Stimulated activated CD4-positive, alpha-beta T cell treated with anti-CD3 and anti-CD28 coated beads, TNF-alpha, amount 100 ng/mL, for 24 hours (primary cell): ENCODE data around the gene SIK1.
"Not testable (repeated sequence)": the region's sequence is repeated elsewhere in the genome, so short reads cannot be mapped to it uniquely, and the experiment has no call there.

ENCODE experiments used
- DNase-seq, 3 experiments: peaks; one replicate each; pipeline ENCODE4 v3.0.0-alpha.2; 2020; ENCODE audit warnings: low read depth in 3 of 3

The SIK1 gene

DNA sequence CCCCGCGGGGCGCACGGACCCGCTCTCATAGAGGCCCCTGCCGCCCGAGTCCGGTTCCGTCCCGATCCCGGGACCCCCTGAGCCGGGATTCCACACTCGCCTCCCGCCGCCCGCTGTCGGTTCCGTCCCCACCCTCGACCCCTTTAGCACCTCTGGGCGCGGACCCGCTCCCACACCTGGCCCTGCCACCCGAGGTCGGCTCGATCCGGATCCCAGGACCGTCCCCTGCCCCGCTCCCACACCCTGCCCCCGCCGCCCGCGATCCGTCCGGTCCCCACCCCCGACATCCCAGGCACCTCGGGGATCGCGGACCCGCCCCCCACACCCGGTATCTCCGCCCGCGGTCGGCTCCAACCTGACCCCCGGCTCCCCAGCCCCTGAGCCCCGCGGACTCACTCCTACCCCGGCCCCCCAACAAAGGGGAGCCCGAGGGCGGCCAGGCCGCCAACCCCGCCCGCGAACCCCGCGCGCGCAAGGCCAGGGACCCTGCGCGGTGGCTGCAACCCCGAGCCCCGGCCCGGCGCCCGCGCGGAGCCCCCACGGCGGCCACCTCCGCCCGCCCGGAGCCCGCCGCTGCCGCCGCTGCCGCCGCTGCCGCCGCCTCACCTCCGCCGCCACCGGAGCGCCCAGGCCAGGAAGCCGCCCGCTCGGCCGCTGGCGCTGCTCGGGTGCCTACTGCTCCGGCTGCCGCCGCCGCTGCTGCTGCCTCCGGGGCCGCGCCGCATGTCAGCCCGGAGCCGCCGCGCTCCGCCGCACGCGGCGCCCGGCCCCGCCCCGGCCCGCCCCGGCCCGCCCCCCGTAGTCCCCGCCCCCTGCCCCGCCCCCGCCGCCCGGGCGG, at the start of gene SIK1:
Gene SIK1 (minus strand): TSS at position 728 of the 838 bp plus-strand sequence. CDS start 953 bp downstream, outside the sequence.
- not testable (repeated sequence) for DNase-seq

DNA sequence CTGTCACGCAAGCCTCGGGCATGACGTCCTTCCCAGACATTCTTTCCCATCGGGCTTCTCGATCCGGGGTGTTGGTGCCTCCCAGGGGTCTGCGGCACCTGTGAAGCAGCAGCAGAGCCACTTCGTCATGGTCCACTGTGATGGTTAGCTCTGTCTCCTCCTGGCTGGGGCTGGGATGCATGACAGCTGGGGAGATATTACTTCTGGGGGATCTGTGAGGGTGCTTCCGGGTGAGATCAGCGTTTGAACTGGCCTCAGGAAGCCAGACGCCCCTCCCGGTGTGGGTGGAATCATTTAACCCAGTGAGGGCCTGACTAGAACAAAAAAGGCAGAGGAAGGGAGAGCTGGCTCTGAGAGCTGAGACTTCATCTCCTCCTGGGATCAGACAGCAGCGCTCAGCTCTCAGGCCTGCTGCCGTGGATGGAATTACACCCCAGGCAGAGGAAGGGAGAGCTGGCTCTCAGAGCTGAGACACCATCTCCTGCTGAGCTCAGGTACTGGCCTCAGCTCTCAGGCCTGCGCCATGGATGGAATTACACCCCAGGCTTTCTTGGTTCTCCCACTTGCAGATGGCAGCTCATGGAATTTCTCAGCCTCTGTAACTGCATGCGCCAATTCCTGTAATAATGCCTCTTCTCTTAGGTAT, 44.8 kb upstream of the SIK1 start:
- DNase-seq = not testable (repeated sequence)

DNA sequence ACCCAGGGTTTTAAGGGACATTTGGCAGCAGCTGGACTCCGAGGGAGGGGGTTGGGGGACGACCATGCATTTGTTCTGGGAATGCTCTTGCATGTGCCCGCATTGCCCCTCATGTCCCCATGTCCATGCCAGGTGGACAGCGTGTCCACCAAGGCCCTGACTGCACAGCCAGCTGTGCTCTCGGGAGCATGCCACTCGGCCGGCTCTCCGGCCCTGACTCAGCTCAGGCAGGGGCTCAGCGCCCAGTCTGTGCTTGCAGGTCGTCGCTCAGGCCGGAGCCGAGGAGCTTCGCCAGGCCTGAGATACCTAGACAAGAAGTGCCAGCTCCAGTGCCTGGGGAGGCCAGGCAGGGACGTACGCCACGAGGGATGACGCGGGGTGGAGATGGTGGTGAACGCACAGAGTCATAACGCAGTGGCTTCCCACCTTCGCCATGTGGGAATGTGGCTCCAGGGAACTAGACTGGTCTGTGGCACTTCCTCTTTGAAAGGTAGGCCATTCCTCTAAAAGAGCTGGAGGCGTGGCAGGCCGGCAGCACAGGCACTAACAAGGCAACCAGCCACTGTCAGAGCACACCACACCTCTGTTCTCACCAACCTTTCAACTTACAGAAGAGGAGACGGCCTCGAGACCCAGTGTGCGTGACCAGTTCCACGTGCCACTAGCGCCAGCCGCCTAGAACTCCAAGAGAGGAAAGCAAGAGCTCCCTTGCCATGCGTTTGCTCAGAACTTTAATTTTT, 43.0 kb upstream of the SIK1 start:
- DNase-seq = not testable (repeated sequence)

DNA sequence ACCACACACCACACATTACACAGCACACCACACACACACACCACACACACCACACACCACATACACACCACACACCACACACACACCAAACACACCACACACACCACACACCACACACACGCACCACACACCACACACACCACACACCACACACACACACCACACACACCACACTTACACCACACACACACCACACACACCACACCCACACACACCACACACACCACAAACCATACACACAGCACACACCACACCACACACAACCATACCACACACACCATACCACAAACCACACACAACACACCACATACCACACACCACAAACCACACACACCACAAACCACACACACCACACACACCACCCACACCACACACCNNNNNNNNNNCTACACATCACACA, 40.9 kb upstream of the SIK1 start:
- no peak for DNase-seq

DNA sequence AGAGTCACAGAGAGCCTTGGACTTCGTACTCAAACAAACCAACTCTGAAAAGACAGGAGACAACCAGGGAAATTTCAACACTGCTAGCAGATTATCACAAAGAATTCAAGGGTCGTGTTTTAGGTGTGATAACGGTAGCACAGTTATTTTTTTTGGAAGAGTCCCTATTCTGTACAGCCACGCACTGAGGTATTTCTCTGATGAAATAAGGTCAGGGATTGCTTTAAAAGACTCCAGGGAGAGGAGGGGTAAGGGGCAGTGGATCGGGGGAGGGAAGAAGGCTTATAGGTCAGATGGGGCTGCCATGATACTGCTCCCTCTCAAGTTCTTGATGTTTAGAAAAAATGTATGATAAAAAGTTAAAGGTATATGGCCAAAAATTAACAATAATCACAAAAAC, 38.2 kb upstream of the SIK1 start:
- DNase-seq = not testable (repeated sequence)

DNA sequence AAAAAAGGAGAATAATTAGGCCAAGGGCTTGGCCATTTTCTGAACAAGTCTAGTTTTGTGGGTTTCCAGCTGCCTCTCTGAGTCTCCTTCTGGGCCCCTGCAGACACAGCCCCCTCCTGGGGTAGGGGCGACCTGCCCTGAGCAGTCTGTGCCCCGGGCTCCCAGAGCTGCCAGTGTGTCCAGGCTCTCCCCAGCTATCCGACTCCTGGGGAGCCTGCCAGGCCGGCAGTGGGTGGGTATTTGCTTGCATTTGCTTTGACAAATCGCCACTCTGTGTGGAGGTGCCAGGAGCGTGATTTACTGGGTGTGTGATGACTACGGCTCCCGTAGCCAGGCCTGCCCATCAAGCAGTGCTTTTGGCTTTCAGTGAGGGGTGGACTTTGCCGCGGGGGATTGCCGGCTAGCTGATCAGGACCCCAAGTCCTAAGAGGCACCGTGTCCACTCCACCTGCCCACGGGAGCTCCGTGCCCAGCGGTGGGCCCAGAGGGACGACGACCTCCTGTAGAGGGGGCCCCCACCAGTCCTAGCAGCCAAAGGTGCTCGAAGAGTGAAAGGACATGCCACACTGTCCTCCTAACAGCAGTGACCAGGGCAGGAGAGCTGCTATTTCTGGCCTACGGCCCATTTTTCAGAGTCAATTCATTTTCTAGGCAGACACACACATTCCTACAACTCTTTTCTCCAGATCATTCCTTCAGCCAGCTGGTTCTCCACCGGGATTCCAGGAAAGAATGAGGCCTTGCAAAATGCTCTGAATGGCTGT, 36.7 kb upstream of the SIK1 start:
- not testable (repeated sequence) for DNase-seq

DNA sequence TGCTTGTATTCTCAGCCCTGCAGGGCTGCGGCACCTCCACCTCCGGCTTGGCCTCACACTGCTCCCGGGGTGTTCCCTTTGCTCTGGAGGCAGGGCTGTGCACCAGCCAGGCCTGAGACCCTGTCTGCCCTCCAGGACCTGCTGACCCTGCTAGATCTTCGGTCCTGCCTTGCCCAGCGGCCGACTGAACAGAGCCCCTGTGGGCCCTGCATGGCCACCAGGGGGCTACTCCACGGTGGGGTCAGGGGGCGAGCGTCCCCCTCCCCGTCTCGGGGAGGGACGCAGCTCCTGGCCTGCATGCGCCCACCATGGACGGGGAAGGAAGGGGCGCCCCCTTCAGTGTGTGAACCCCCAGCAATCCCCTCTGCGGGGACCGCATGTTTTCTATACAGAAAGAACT, 36.0 kb upstream of the SIK1 start:
- DNase-seq = not testable (repeated sequence)

DNA sequence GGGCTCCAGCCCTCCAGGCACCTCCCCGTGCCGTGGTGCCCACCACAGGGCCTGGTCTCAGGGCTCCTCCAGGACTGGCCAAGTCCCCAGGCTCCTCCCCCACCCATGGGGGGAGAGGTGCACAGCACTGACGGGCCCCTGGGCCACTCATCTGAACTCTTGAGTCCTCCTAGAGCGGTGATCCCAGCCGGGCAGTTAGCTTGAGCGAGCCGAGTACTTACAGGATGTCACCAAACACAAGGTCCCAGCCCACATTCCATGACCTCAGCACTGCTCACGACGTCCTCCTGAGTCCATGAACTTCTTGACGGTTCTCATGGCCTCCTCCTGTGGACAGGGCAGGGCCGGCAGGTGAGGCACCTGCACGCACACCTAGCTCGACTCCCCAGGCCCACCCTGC, 33.5 kb upstream of the SIK1 start:
- not testable (repeated sequence) for DNase-seq

DNA sequence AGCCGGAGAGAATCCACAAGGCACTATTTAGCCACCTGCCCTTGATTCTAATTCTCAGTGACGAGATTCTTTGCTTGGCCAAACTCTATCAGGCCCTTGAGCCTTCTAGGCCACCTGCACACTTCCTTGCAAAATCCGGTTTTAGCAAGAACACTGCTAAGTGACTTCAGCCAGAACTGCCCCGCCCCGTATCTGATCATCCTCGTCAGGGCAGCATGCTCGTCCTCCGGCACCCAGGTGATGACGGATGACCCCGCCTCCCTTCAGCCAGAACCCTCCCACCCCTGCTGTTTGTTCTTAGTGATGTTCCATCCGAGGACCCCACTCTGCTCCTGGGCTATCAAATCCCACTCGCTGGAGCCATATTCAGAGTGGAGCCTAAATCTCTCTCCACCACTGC, 32.1 kb upstream of the SIK1 start:
- DNase-seq = not testable (repeated sequence)

DNA sequence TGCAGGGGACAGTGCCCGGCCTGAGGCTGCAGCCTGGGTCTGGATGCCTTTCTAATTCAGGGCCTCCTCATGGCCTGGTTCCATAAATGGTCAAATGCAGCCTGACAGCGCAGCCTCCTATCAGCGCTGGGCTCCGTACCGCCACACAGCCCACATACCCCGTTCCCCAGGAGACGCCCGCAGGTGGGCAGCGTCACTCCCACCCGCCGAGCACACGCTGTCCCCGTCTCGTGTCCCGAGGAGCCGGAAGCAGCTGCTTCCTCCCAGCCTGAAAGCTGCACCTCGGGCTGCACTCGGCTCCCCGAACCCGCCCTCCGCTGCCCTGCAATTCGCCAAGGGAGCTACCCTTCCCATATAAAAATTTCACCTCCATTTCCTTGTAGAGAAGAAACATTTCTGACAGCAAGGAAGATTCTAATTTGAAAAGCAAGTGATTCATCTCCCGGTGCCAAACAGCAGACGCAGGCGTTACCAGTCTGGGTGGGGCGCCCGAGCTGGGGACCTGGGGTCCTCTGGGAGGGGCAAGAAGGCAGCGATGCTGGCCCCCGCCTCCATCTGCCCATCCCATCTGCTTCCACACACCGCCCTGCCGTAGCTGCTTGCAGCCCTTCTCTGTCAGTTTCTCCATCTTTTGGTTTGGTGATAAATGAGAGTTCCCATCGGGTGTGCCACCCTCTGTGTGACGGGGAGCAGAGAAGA, 29.8 kb upstream of the SIK1 start:
- DNase-seq = not testable (repeated sequence)

DNA sequence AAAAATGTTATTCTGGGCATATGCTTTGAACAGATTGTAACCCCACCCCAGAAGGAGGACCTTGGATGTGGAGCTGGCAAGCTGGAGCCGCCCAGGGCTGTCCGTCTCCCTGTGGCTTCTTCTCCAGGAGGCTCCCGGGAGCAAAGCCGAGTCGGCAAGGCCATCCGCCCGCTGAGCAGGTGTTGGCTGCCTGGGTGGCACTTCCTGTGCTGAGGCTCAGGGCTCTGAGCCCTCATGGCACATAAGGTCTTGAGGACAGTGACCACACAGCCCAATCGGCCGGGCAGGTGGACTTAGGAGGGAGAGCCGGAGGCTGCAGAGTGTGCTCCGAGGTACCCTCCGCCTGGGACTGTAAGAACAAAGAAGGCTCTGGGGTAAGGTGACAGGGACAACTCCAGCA, 28.8 kb upstream of the SIK1 start:
- not testable (repeated sequence) for DNase-seq

DNA sequence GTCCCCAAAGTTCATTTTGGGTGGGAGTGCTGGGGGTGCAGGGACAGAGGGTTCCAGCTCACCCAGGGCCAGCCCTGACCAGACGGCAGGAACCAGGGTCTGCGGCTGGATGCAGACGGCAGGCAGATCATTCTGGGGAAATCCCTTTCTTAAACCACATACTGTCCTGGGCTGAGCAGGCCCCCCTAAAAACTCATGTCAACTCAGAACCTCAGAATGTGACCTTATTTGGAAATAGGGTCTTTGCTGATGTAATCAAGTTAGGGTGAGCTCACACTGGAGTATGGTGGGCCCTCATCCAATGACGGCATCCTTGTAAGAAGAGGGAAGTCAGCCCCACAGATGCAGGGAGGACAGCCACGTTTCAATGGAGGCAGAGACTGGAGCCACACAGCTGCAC, 27.2 kb upstream of the SIK1 start:
- DNase-seq = not testable (repeated sequence)

DNA sequence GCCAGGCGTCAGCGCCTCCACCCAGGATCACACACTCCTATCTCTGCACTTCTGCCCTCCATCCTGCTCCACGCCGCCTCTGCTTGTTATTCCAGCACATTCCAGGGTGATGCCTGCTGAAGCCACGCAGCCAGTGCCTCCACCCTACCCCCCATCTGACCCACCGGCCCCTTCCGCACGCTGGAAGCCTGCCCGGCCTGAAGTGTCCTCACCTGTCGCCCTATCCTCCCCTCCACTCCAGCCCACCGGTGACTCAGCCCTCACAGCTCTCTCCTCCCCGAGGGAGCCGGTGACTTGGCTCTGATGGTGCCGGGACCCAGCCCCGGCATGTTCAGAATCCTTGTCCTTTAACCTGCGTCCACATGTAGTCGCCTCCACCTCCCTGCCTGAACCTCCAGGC, 24.9 kb upstream of the SIK1 start:
- not testable (repeated sequence) for DNase-seq

DNA sequence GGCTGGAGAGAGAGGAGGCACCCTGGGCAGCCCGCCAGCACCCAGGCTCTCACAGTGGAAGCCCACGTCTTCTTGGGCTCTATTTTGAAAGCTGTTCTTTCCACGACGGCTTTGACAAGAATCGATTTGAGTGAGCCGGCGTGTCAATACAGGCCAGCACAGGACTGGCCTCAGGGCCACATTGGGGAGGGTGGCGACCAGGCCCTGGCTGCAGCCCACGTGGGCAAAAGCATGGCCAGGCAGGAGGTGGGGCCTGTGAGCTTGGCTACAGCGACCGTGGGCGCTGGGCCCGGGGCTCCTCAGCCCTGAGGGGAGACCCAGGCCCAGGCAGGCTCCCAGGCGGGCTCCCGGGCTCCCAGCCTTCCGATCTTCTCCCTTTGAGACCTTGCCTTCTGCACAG, 23.4 kb upstream of the SIK1 start:
- not testable (repeated sequence) for DNase-seq

DNA sequence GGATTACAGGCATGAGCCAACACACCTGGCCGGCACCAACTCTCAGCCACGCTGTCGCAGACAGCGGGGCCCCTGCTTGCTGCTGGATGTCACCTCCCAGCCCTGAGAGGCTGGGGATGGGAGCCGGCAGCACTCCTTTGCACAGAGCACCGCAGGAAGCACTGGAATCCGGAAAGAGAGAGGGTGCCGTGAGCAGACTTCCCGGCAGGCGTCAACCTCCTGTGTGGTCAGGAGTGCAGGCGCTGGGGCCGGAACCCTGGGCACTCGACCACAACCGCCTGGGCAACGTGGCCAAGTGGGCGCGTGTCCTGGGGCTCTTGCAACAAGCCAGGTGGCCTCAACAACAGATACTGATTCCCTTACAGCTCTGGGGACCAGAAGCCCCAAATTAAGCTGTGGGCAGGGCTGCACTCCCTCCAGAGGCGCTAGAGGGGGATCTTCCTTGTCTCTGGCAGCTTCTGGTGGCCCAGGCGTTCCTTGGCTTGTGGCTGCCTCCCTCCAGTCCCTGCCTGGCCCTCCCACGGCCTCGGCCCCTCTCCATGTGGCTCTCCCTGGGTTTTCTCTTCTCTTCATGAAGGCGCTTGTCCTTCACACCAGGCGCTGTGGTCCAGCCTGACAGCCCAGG, 20.5 kb upstream of the SIK1 start:
- DNase-seq = not testable (repeated sequence)

DNA sequence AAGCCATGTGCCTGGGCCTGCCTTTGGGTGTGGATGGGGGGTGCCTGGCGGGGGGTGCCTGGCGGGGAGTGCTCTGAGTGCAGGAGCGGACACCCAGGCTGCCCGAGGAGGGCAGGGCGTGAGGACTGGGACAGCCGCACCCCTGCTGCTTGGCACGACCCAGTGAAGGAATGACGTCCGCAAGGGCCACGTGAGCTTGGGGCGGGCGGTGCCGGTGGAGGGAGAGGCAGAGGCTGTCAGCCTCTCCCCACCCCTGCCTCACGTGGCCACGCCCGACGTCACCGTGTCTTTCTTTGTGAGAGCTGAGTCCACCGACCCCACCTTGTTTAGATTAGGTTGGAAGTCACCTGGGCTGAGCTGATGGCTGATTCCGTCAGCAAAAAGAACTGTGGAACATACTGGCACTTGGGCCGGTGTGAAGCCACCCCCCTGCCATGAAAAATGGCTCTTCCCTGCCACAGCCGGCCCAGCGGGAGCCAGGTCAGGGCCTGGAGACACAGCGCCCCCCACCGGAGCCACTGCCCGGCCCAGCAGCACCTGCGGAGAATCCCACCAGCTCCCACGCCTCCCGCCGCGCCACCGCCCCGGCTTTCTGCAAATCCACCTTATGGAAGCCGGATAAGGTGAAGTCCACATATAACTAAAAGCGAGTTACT, 19.5 kb upstream of the SIK1 start:
- not testable (repeated sequence) for DNase-seq

DNA sequence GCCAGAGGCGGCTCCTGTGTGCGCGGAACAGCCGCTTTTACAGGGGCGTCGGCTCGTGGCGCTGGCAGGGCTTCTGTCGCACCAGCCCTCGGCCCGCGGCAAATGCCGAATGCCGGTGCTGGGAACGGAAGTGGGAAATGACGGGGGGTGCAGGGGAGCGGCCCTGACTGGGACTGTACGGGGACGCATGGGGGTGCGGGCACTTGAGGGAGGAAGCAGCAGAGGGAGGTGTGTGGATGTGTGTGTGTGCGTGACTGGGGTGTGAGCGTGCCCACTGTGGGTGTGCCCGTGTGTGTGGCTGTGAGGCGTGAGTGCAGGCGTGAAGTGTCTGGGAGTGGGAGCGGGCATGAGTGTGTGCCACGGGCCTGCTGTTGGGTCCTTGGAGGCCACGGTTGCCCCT, 17.6 kb upstream of the SIK1 start:
- DNase-seq = not testable (repeated sequence)

DNA sequence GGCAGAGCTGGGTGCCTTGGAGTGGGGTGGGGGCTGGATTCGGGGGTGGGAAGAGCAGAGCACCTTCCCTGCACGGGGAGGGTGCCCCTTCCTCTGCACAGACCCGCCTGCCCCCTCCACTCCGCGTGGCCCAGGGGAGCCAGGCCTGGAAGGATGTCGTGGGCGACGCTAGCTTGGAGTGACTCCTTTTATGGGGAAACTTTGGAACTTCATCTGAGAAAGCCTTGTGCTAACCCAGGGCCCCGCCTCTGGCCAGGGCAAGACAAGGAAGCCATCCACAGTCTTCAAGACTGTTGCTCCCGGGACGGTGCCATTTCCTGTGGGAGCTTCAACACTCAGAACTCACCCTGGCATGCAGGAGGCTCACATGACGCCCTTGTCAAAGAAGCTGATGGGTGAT, 15.6 kb upstream of the SIK1 start:
- not testable (repeated sequence) for DNase-seq

DNA sequence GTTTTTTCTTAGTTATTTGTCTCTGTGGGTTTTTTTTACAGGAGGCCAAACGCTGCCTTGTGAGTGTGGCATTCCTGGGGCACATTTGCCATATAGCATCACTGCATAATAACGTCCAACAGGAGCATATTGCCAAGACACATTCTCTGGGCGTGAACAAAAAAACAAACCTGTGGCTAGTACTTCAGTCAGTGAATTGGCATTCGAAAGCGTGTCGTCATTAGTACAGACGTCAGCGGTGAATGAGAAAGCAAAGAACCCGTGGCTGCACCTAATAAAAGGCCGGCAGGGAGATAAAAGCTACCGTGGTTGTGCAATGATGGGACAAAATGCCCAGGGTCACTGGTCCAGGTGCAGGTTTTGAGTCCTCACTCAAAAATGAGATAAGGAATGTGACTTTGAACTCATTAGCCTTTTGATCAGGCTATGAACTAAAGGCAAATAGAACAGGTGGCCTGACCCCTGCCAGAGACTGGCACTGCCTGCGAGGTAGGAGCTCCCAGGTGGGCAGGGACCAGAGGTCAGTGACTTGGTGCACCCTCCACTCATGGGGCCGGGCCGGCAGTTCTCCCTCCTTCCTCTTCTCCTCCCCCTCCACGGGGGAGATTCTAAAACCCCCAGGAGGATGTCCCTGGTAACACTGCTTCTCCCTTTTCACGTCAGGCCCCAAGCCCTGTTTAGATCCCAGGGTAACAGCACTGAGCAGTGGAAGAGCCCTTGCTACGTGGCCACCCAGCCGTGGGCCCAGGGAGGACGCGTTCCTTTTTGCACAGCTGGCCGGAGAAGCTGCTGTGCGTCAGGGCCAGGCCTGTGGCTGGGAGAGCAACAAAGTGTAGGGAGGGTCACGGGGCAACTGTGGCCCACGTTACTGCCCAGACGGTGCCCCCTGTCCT, 14.2 kb upstream of the SIK1 start:
- DNase-seq = not testable (repeated sequence)
